Measurements from ENCODE around the gene USP43. TPM values are rescaled to one million over a fixed set of nuclear protein-coding genes. Genes with fewer than 3 reads are reported as not detected.

The USP43 gene
- total RNA-seq, 2 experiments from 2014 or later = 0.25 to 0.30 TPM

DNA sequence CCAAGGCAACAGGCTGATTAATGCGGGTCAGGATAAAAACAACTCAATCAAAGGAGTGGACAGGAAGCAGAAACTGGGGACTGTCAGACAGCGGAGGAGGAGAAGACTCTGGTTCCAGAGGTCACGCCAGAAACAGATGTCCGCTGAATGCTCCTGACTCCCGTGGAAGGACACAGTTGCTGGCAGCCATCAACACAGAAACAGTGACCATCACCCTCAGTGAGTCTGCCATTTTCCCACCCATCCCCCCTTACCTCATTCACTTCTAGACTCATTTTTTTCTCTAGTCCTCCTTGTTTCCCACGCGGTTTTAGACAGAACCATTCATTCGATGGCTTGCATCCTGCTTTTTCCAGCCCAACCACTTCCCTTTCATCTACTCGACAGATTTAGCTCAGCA lies 105.2 kb downstream of the USP43 start:
- DNase-seq = no peak

DNA sequence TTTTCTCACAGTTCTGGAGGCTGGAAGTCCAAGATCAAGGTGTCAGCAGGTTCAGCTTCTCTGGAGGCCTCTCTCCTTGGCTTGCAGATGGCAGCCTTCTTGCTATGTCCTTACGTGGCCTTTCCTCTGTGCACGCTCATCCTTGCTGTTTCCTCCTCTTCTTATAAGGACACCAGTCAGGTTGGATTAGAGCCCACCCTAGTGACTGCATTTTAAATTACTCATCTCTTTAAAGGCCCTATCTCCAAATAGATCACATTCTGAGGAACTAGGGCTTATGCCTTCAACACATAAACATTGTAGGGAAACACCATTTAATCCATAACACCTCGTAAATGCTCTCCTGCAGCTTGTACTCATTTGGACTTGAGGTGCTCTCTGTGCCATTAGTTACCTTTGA lies 109.8 kb downstream of the USP43 start:
- ChIA-PET POLR2A (no interaction called here), CTCF (interaction anchor here (1.5 kb wide), 1 partner anchor 13 kb away, joined by 5 read pairs; no protein-coding TSS in a partner anchor)
- H3K27ac Mint-ChIP-seq = no peak overlapping the region
- H3K36me3 Mint-ChIP-seq (ENCODE audit: low read depth) = no peaks in the 10 kb centered on the region
- H3K4me3 Mint-ChIP-seq = no peak overlapping the region
- H3K4me1 Mint-ChIP-seq = no peaks in the 10 kb centered on the region
- peaks cover 10% of the 10 kb centered on the region for H3K27me3 Mint-ChIP-seq
- DNase-seq = no peak
- H3K9me3 Mint-ChIP-seq = no peaks in the 10 kb centered on the region

More for the DNA sequence above, 105.2 kb downstream of the USP43 start:
- Mint-ChIP-seq H3K36me3 (ENCODE audit: low read depth) (no peaks in the 10 kb centered on the region), H3K9me3 (no peaks in the 10 kb centered on the region), H3K27ac (no peak overlapping the region), H3K4me3 (no peak overlapping the region), H3K4me1 (no peaks in the 10 kb centered on the region), H3K27me3 (peaks cover 15% of the 10 kb centered on the region)
- CTCF ChIA-PET = interaction anchor here (0.9 to 2.0 kb wide), 3 partner anchors 18 to 174 kb away, joined by 3 to 4 read pairs (median 4); partner anchors contain the start of gene CFAP52
- POLR2A ChIA-PET = no interaction called here

- POLR2A ChIA-PET = no interaction called here
- Mint-ChIP-seq H3K9me3 (no peaks in the 10 kb centered on the region), H3K4me3 (no peak overlapping the region), H3K27ac (no peak overlapping the region), H3K4me1 (peaks cover 10% of the 10 kb centered on the region), H3K36me3 (ENCODE audit: low read depth) (no peaks in the 10 kb centered on the region), H3K27me3 (peaks cover 5% of the 10 kb centered on the region)
- CTCF ChIA-PET = interaction anchor here (1.0 kb wide), 1 partner anchor 8 kb away, joined by 3 read pairs; no protein-coding TSS in a partner anchor
- no peak for DNase-seq
Observed at GRCh38 chr17:9760266-9760665, 114.9 kb downstream of the USP43 start.

DNA sequence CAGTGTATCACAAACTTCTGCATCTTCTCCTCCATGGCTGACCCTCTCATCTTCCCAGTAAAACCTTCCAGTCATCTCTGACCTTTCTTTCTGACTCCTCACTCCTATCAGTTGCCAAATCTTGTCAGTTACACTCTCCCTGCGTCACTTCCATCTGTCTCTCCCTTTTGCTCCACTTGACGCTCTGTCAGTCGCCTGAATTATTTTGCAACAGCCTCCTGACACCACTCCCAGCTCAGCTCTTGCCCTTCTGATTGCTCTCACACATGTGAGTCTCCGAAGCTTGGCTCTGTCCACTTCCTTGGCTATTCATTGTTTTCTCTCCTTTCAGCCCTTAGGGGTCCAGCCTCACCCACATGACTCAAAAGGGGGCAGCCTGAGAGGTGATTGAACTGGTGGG lies 118.3 kb downstream of the USP43 start:
- Mint-ChIP-seq H3K4me3 (no peak overlapping the region), H3K9me3 (no peaks in the 10 kb centered on the region), H3K27ac (no peak overlapping the region), H3K4me1 (peaks cover 10% of the 10 kb centered on the region), H3K36me3 (ENCODE audit: low read depth) (no peaks in the 10 kb centered on the region), H3K27me3 (peaks cover 5% of the 10 kb centered on the region)
- DNase-seq = no peak
- CTCF ChIA-PET = no interaction called here
- POLR2A ChIA-PET = no interaction called here

GRCh38 chr17:9765322-9765721 lies 120.0 kb downstream of the USP43 start:
- POLR2A ChIA-PET = no interaction called here
- Mint-ChIP-seq H3K27me3 (peaks cover 5% of the 10 kb centered on the region), H3K27ac (no peak overlapping the region), H3K9me3 (no peaks in the 10 kb centered on the region), H3K36me3 (ENCODE audit: low read depth) (no peaks in the 10 kb centered on the region), H3K4me3 (no peak overlapping the region), H3K4me1 (peaks cover 10% of the 10 kb centered on the region)
- no peak for DNase-seq
- CTCF ChIA-PET = no interaction called here

DNA sequence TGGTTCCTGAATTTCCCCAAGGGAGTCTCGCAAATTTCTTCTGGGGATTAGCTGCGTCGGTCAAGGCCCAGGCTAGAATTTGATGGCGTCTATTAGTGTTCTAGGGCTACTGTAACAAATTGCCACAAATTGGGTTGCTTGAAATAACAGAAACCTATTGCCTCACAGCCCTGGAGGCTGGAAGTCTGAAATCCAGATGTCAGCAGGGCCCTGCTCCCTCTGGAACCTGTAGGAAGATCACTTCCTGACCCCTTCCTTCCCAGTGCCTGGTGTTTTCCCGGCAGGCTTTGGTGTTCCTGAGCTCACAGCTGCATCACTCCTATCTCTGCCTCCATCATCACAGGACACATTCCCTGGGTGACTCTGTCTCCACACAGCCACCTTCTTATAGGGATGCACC lies 121.7 kb downstream of the USP43 start:
- DNase-seq = no peak
- Mint-ChIP-seq H3K4me3 (no peak overlapping the region), H3K9me3 (no peaks in the 10 kb centered on the region), H3K4me1 (peaks cover 10% of the 10 kb centered on the region), H3K36me3 (ENCODE audit: low read depth) (no peaks in the 10 kb centered on the region), H3K27me3 (peaks cover 5% of the 10 kb centered on the region), H3K27ac (no peak overlapping the region)
- ChIA-PET POLR2A (no interaction called here), CTCF (no interaction called here)

DNA sequence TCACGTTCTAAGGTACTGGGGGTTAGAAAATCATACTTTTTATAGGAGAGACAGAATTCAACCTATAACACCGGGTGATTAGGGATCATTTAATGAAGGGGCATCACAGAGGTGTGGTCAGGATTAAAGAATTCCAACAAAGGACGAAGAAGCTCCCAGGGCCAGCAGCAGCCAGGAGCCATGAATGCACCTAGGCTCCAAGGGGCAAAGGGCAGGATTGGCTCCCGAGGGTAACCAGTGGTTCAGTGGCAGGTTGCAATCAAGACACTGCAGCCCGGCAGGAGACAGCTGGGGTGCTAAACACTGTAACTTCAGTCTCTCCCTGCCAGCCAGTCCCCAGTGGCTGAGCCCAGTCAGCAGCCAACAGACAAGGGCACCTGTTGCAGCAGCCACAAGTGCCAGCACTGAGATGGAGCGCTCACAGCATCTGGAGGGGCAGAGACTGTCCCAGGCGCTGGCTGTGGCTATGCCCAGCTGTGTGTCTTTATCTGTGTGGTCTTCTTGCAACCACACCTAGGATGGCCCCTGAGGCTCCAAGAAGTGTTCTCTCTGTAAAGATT lies 122.2 kb downstream of the USP43 start:
- Mint-ChIP-seq H3K27me3 (peaks cover 5% of the 10 kb centered on the region), H3K9me3 (no peaks in the 10 kb centered on the region), H3K36me3 (ENCODE audit: low read depth) (no peaks in the 10 kb centered on the region), H3K4me1 (peaks cover 7% of the 10 kb centered on the region), H3K27ac (no peak overlapping the region), H3K4me3 (no peak overlapping the region)
- no peak for DNase-seq
- POLR2A ChIA-PET = no interaction called here
- CTCF ChIA-PET = interaction anchor here (1.8 kb wide), 1 partner anchor 12 kb away, joined by 5 read pairs; no protein-coding TSS in a partner anchor

DNA sequence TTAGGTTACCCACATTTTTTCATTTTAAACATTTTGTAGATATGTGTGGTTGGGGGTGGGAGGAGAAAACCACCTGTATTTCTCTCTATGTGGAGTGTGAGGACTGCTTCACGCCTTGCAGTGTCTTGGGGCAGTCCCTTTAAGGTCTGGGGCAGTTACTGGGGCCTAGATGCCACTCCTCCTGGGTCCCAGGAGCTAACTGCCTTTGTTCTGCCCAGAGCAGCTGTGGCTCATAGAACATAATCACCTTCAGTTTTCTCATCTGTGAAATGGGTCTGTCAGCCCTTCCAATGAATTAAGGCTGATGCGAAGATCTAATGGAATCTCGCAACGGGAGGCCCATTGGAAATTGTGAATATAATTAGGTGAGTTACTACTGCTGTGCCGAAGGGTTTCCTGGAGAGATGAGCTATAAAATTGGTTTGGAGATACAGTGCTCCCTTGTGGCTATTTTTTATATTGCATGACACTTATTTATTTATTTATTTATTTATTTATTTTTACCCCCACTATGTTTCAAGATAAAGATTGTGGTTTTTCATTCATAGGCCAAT lies 123.1 kb downstream of the USP43 start:
- POLR2A ChIA-PET = no interaction called here
- CTCF ChIA-PET = interaction anchor here (0.5 to 1.8 kb wide), 12 partner anchors 8 to 193 kb away, joined by 3 to 9 read pairs (median 3); partner anchors contain the start of genes CFAP52, DHRS7C and STX8
- Mint-ChIP-seq H3K27ac (no peak overlapping the region), H3K9me3 (no peaks in the 10 kb centered on the region), H3K4me3 (no peak overlapping the region), H3K36me3 (ENCODE audit: low read depth) (no peaks in the 10 kb centered on the region), H3K27me3 (peaks cover 5% of the 10 kb centered on the region), H3K4me1 (peaks cover 4% of the 10 kb centered on the region)
- no peak for DNase-seq

DNA sequence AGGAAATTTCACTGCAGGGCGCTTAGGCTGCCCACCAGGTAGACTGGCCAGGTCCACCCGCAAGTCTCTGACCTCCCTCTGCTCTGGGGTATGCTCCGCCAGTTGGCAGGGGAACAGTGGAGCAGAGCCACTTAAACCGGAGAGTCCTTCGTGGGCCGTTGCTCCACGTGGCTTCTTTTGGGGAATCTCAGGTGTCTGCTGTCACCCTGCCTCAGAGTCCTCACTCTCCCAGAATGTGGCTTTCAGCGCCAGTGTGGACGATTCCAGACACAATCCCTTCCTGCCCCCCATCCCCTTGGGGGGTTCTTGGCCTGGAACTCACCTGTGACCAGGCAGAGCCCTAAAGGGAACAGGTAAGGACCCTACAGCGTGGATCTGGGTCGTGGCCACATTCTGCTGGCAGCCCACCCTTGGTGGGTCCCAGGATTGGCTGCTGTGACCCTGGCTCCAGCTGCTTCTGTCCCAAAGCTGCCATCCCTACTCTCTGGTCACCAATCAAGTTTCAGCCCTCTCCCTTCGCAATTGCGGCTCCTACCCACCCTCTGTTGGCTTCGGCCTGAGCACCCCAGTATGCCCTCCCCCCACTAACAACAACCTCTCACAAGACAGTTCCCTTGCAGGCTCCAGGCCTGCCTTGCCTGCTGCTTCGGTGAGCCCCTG lies 123.8 kb downstream of the USP43 start:
- DNase-seq = no peak
- peaks cover 4% of the 10 kb centered on the region for H3K27me3 Mint-ChIP-seq
- POLR2A ChIA-PET = no interaction called here
- no peaks in the 10 kb centered on the region for H3K9me3 Mint-ChIP-seq
- H3K4me3 Mint-ChIP-seq = no peak overlapping the region
- CTCF ChIA-PET = interaction anchor here (0.8 to 1.8 kb wide), 9 partner anchors 9 to 194 kb away, joined by 3 to 9 read pairs (median 3); partner anchors contain the start of genes CFAP52 and STX8
- no peaks in the 10 kb centered on the region for H3K4me1 Mint-ChIP-seq
- H3K36me3 Mint-ChIP-seq (ENCODE audit: low read depth) = no peaks in the 10 kb centered on the region
- no peak overlapping the region for H3K27ac Mint-ChIP-seq

DNA sequence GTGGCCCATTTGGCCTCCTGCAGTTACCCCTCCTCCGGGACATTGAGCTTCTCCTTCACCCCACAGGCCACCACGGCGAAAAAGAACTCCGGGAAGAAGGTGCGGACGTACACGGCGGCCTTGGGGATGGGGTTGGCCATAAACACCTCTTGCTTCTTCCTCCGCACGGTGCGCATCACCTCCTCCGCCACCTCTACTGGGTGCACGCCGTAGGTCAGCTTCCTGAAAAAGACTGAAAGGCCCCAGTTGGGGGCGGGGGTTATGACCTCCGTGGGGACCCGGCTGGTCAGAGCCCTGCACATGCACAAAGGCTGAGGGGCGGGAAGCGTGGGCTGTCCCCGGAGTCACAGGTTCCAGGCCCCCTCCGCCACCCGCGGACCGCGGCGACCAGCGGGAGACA lies 126.1 kb downstream of the USP43 start:
- ChIA-PET CTCF (no interaction called here), POLR2A (no interaction called here)
- Mint-ChIP-seq H3K36me3 (ENCODE audit: low read depth) (no peaks in the 10 kb centered on the region), H3K4me1 (no peaks in the 10 kb centered on the region), H3K27ac (no peak overlapping the region), H3K9me3 (no peaks in the 10 kb centered on the region), H3K27me3 (no peaks in the 10 kb centered on the region), H3K4me3 (no peak overlapping the region)
- no peak for DNase-seq

DNA sequence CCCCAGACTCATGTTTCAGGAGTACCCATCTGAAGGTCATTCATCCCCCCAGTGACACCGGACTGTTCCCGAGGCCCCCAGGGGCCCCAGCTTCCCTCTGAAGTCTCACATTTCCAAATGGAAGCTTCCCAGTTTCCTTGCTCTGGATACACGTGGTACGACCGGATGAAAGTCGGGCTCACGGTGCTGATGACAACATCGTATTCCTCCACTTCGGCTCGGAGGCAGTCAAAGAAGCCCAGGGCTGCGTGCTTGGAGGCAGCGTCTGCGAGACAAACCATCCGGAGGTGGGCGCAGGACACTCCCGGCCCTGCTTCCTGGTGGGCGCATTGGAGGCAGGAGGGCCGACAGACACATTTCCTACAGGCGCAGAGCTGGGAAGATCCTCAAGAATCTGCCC lies 127.3 kb downstream of the USP43 start:
- POLR2A ChIA-PET = no interaction called here

GRCh38 chr17:9776911-9777310 lies 131.6 kb downstream of the USP43 start:
- POLR2A ChIA-PET = no interaction called here
- no peaks in the 10 kb centered on the region for H3K9me3 Mint-ChIP-seq
- no peaks in the 10 kb centered on the region for H3K4me1 Mint-ChIP-seq
- H3K4me3 Mint-ChIP-seq = no peak overlapping the region
- no peak overlapping the region for H3K27ac Mint-ChIP-seq
- no peaks in the 10 kb centered on the region for H3K27me3 Mint-ChIP-seq
- CTCF ChIA-PET = no interaction called here
- DNase-seq = no peak
- no peaks in the 10 kb centered on the region for H3K36me3 Mint-ChIP-seq (ENCODE audit: low read depth)

More for the DNA sequence above, 127.3 kb downstream of the USP43 start:
- Mint-ChIP-seq H3K27me3 (no peaks in the 10 kb centered on the region), H3K27ac (no peak overlapping the region), H3K9me3 (no peaks in the 10 kb centered on the region), H3K4me1 (no peaks in the 10 kb centered on the region), H3K4me3 (no peak overlapping the region), H3K36me3 (ENCODE audit: low read depth) (no peaks in the 10 kb centered on the region)
- CTCF ChIA-PET = no interaction called here
- no peak for DNase-seq

Measured in activated CD4-positive, alpha-beta memory T cell treated with anti-CD3 and anti-CD28 coated beads, Interleukin-2, amount 10 ng/mL, durations not matched to agents 7 days and 5 days (primary cell).